PFSK-1 (cell line): Measurements from ENCODE around the gene SLC12A3.

Experiments
- FOXP2 ChIP-seq: optimal IDR thresholded peaks from 2 replicates; pipeline ENCODE3; 2011; ENCODE audit warnings: borderline replicate concordance, control low read depth, inconsistent platforms; ENCODE audit not compliant: insufficient read depth; ENCODE audit errors: extremely low read length, extremely low read depth
- POLR2AphosphoS5 ChIP-seq: IDR thresholded peaks from 2 replicates; pipeline ENCODE4 v1.6.1; 2012; ENCODE audit warnings: low read depth, mild to moderate bottlenecking, control low read depth, low read length, moderate library complexity
- REST ChIP-seq, 2 experiments: IDR thresholded peaks; 2 replicates each; pipeline versions ENCODE4 v1.6.1 to v1.8.0; 2011 to 2012; ENCODE audit warnings: low read depth in 2 of 2, low read length in 2 of 2, control low read depth in 1 of 2, inconsistent platforms in 1 of 2, mild to moderate bottlenecking in 1 of 2, moderate library complexity in 1 of 2; ENCODE audit not compliant: insufficient read depth in 1 of 2
- SIN3A ChIP-seq: IDR thresholded peaks from 2 replicates; pipeline ENCODE4 v1.6.1; 2012; ENCODE audit warnings: mild to moderate bottlenecking, low read length, moderate library complexity, borderline replicate concordance; ENCODE audit not compliant: insufficient read depth
- TAF1 ChIP-seq: IDR thresholded peaks from 2 replicates; pipeline ENCODE4 v1.6.1; 2012; ENCODE audit warnings: low read length, control low read depth, borderline replicate concordance; ENCODE audit not compliant: insufficient read depth

The SLC12A3 gene

GRCh38 chr16:56861756-56862155 is 3.3 kb upstream of the SLC12A3 start:
- TF ChIP-seq TAF1 (no peak), SIN3A (no peak), FOXP2 (no peak), REST (IDR thresholded peaks at IDR 0.05; ENCODE audit: insufficient read depth in 1 of 2, low read depth in 2 of 2, low read length in 2 of 2) (no peak), POLR2AphosphoS5 (no peak)

- TF ChIP-seq FOXP2 (no peak), REST (IDR thresholded peaks at IDR 0.05; ENCODE audit: insufficient read depth in 1 of 2, low read depth in 2 of 2, low read length in 2 of 2) (no peak), POLR2AphosphoS5 (no peak), TAF1 (no peak), SIN3A (no peak)
These were observed 2.2 kb upstream of the SLC12A3 start for GRCh38 chr16:56862776-56863175.

GRCh38 chr16:56865394-56866062 is 521 bp downstream of the SLC12A3 start:
- TF ChIP-seq SIN3A (no peak), FOXP2 (no peak), POLR2AphosphoS5 (no peak), TAF1 (no peak), REST (IDR thresholded peaks at IDR 0.05; ENCODE audit: insufficient read depth in 1 of 2, low read depth in 2 of 2, low read length in 2 of 2) (no peak)

DNA sequence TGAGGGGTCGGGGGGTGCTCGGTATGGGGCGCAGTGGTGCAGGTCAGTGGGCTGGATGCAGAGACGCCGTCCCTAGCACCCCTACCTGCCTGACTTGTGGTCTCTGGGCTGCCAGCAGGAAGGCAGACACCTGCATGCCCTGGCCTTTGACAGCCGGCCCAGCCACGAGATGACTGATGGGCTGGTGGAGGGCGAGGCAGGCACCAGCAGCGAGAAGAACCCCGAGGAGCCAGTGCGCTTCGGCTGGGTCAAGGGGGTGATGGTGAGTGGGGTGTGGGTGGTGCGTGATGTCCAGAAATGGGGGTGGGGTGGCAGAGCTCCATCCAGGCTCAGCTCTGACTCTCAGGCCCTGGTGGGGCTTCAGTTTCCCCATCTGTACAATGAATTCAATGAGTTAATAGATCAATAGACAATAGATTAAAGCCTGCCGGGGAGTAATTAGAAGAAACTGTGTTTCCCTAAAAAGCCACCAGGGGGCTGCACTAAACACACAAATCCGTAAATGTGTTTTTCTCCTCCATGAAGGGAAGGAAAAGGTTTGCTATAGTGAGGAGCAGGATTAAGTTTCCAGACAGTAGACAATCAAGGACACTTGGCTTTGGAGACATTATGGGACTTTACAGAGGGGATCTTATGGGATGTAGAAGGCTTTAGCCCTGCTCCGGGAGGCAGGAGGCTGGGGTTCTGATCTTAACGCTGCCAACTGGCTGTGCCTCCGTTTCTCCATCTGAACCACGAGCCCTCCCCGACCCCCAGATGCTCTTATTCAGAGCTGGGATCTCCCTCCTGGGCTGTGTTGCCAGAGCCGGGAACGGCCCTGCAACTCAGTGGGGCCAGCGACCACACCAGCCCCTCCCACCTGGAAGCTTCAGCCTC is 2.2 kb downstream of the SLC12A3 start:
- no peak for TF ChIP-seq POLR2AphosphoS5
- TF ChIP-seq FOXP2, result no peak
- no peak for TF ChIP-seq TAF1
- no peak for TF ChIP-seq REST (IDR thresholded peaks at IDR 0.05; ENCODE audit: insufficient read depth in 1 of 2, low read depth in 2 of 2, low read length in 2 of 2)
- TF ChIP-seq SIN3A, result no peak
